Mesenchymal stem cell (in vitro differentiated cells and primary cell): ENCODE results near the gene TBC1D19.

ENCODE experiments used
- DNase-seq: peaks from one replicate; pipeline ENCODE4 v3.0.0-alpha.2; 2013
- H2AFZ ChIP-seq: one replicate; pipeline ENCODE4 v1.6.1; 2013; ENCODE audit warnings: low read depth, mild to moderate bottlenecking, control low read depth, inconsistent platforms, low read length, moderate library complexity
- H2AK5ac ChIP-seq: 2 replicates; pipeline ENCODE4 v1.6.1; 2013; ENCODE audit warnings: low read length, moderate library complexity, mild to moderate bottlenecking, inconsistent platforms; ENCODE audit not compliant: severe bottlenecking
- H2BK120ac ChIP-seq: one replicate; pipeline ENCODE4 v1.6.1; 2013; ENCODE audit warnings: low read depth, mild to moderate bottlenecking, inconsistent platforms, low read length, moderate library complexity
- H2BK12ac ChIP-seq, 2 experiments: one replicate each; pipeline ENCODE4 v1.6.1; 2013; ENCODE audit warnings: inconsistent platforms in 2 of 2, low read length in 2 of 2, mild to moderate bottlenecking in 2 of 2, moderate library complexity in 2 of 2, control low read depth in 1 of 2
- H2BK15ac ChIP-seq: one replicate; pipeline ENCODE4 v1.6.1; 2013; ENCODE audit warnings: mild to moderate bottlenecking, low read depth, inconsistent platforms; ENCODE audit not compliant: poor library complexity, severe bottlenecking
- H2BK5ac ChIP-seq: 2 replicates; pipeline ENCODE4 v1.6.1; 2013; ENCODE audit warnings: low read depth, mild to moderate bottlenecking, low read length, control low read depth, inconsistent platforms; ENCODE audit not compliant: poor library complexity, severe bottlenecking
- H3K14ac ChIP-seq, 2 experiments: one replicate each; pipeline ENCODE4 v1.6.1; 2013; ENCODE audit warnings: inconsistent platforms in 2 of 2, low read length in 2 of 2, control low read depth in 1 of 2, mild to moderate bottlenecking in 1 of 2, moderate library complexity in 1 of 2
- H3K18ac ChIP-seq, 2 experiments: one replicate each; pipeline ENCODE4 v1.6.1; 2013; ENCODE audit warnings: inconsistent platforms in 2 of 2, low read length in 2 of 2, control low read depth in 1 of 2, low read depth in 1 of 2, mild to moderate bottlenecking in 1 of 2
- H3K23ac ChIP-seq, 2 experiments: one replicate each; pipeline ENCODE4 v1.6.1; 2013; ENCODE audit warnings: inconsistent platforms in 2 of 2, low read length in 2 of 2, mild to moderate bottlenecking in 2 of 2, moderate library complexity in 2 of 2, control low read depth in 1 of 2
- H3K27ac ChIP-seq: 2 replicates; pipeline ENCODE4 v1.5.1; 2013; ENCODE audit warnings: mild to moderate bottlenecking, moderate library complexity, low read length, control low read depth, inconsistent platforms; ENCODE audit not compliant: poor library complexity, severe bottlenecking
- H3K27me3 ChIP-seq, 2 experiments: 2 replicates each; pipeline versions ENCODE4 v1.6.1 to v1.7.0; 2013; ENCODE audit warnings: low read length in 2 of 2, mild to moderate bottlenecking in 2 of 2, moderate library complexity in 2 of 2, control low read depth in 1 of 2, inconsistent platforms in 1 of 2; ENCODE audit not compliant: control insufficient read depth in 1 of 2, insufficient read depth in 1 of 2
- H3K36me3 ChIP-seq, 2 experiments: 2 replicates each; pipeline versions ENCODE4 v1.6.1 to v1.7.0; 2013; ENCODE audit warnings: low read length in 2 of 2, control low read depth in 1 of 2, inconsistent platforms in 1 of 2, low read depth in 1 of 2, mild to moderate bottlenecking in 1 of 2; ENCODE audit not compliant: insufficient read depth in 2 of 2, control insufficient read depth in 1 of 2
- H3K4ac ChIP-seq, 2 experiments: one replicate each; pipeline ENCODE4 v1.6.1; 2013; ENCODE audit warnings: inconsistent platforms in 2 of 2, low read length in 2 of 2, mild to moderate bottlenecking in 2 of 2, moderate library complexity in 2 of 2, control low read depth in 1 of 2, low read depth in 1 of 2
- H3K4me1 ChIP-seq: 2 replicates; pipeline ENCODE4 v1.6.1; 2013; ENCODE audit warnings: low read depth, low read length, control low read depth; ENCODE audit not compliant: control insufficient read depth, insufficient read depth
- H3K4me2 ChIP-seq: 2 replicates; pipeline ENCODE4 v1.6.1; 2013; ENCODE audit warnings: low read length, mild to moderate bottlenecking, inconsistent platforms; ENCODE audit not compliant: poor library complexity, severe bottlenecking
- H3K4me3 ChIP-seq, 2 experiments: 2 replicates each; pipeline versions ENCODE4 v1.5.1 to v1.7.0; 2013; ENCODE audit warnings: low read length in 2 of 2, mild to moderate bottlenecking in 2 of 2, control low read depth in 1 of 2, low read depth in 1 of 2; ENCODE audit not compliant: insufficient read depth in 1 of 2
- H3K79me1 ChIP-seq: replicated peaks from 2 replicates; pipeline ENCODE4 v1.6.1; 2013; ENCODE audit warnings: mild to moderate bottlenecking, control low read depth, low read length, inconsistent platforms; ENCODE audit not compliant: poor library complexity, severe bottlenecking
- H3K9ac ChIP-seq: 2 replicates; pipeline ENCODE4 v1.7.0; 2013; ENCODE audit warnings: mild to moderate bottlenecking, low read length, moderate library complexity
- H3K9me3 ChIP-seq: 2 replicates; pipeline ENCODE4 v1.7.0; 2013; ENCODE audit warnings: mild to moderate bottlenecking, low read length; ENCODE audit not compliant: control insufficient read depth
- H4K8ac ChIP-seq: one replicate; pipeline ENCODE4 v1.6.1; 2013; ENCODE audit warnings: inconsistent platforms, mild to moderate bottlenecking, low read length, moderate library complexity
- H4K91ac ChIP-seq: one replicate; pipeline ENCODE4 v1.6.1; 2013; ENCODE audit warnings: mild to moderate bottlenecking, low read length, inconsistent platforms
- WGBS: methylation state at CpG from one replicate; pipeline ENCODE4 v1.1.7; 2013; ENCODE audit warnings: mixed read lengths; 5-methylcytosine and 5-hydroxymethylcytosine counted together

The TBC1D19 gene

GRCh38 chr4:26779224-26779623, 195.3 kb downstream of the TBC1D19 start:
- Histone ChIP-seq H3K4me1 (peaks cover 2% of the 10 kb centered on the region), H3K18ac (no peak overlapping the region), H2AK5ac (no peak overlapping the region), H3K9ac (no peak overlapping the region), H3K23ac (peak overlapping the region in 1 of 2 experiments; percentile 34), H4K91ac (no peak overlapping the region), H2AFZ (no peak overlapping the region), H2BK5ac (no peak overlapping the region), H4K8ac (no peak overlapping the region), H3K4me3 (no peak overlapping the region), H3K4me2 (no peak overlapping the region), H3K36me3 (peaks cover 9 to 20% of the 10 kb centered on the region in 2 experiments), H2BK15ac (no peak overlapping the region), H3K27me3 (no peaks in the 10 kb centered on the region), H3K4ac (no peak overlapping the region), H2BK120ac (no peak overlapping the region), H3K9me3 (peaks cover 2% of the 10 kb centered on the region), H3K79me1 (peaks cover 4% of the 10 kb centered on the region), H2BK12ac (no peak overlapping the region), H3K14ac (no peak overlapping the region), H3K27ac (no peak overlapping the region)
- 97% methylated on average over 1 of the region's 2 CpGs for WGBS
- no peak for DNase-seq

- H3K36me3 ChIP-seq = peaks cover 9 to 18% of the 10 kb centered on the region in 2 experiments
- no peak overlapping the region for H3K9ac ChIP-seq
- no peak overlapping the region for H3K14ac ChIP-seq
- H3K79me1 ChIP-seq = peaks cover 4% of the 10 kb centered on the region
- H3K4me2 ChIP-seq = no peak overlapping the region
- no peaks in the 10 kb centered on the region for H3K9me3 ChIP-seq
- no peak overlapping the region for H2BK12ac ChIP-seq
- no peak overlapping the region for H3K27ac ChIP-seq
- 93% methylated on average over 1 of the region's 2 CpGs for WGBS
- no peak overlapping the region for H3K4me3 ChIP-seq
- no peak overlapping the region for H2AFZ ChIP-seq
- no peak overlapping the region for H3K4ac ChIP-seq
- H2BK5ac ChIP-seq = no peak overlapping the region
- H4K91ac ChIP-seq = no peak overlapping the region
- H3K27me3 ChIP-seq = no peaks in the 10 kb centered on the region
- no peak overlapping the region for H2AK5ac ChIP-seq
- H4K8ac ChIP-seq = no peak overlapping the region
- H2BK120ac ChIP-seq = no peak overlapping the region
- no peak for DNase-seq
- H3K4me1 ChIP-seq = peaks cover 2% of the 10 kb centered on the region
- no peak overlapping the region for H3K18ac ChIP-seq
- H2BK15ac ChIP-seq = no peak overlapping the region
- H3K23ac ChIP-seq = no peak overlapping the region
Observed at GRCh38 chr4:26779674-26780073, 195.8 kb downstream of the TBC1D19 start.

GRCh38 chr4:26780539-26780938, 196.7 kb downstream of the TBC1D19 start:
- Histone ChIP-seq H2BK5ac (no peak overlapping the region), H4K8ac (no peak overlapping the region), H3K27ac (no peak overlapping the region), H2BK15ac (no peak overlapping the region), H3K18ac (no peak overlapping the region), H2BK12ac (no peak overlapping the region), H3K9ac (no peak overlapping the region), H4K91ac (no peak overlapping the region), H3K79me1 (peaks cover 4% of the 10 kb centered on the region), H3K4me1 (peaks cover 2% of the 10 kb centered on the region), H2AFZ (no peak overlapping the region), H3K14ac (no peak overlapping the region), H3K4me2 (no peak overlapping the region), H3K9me3 (no peaks in the 10 kb centered on the region), H3K36me3 (peaks cover 9 to 14% of the 10 kb centered on the region in 2 experiments), H3K4me3 (peak overlapping the region in 1 of 2 experiments; percentile 0), H2AK5ac (no peak overlapping the region), H3K27me3 (no peaks in the 10 kb centered on the region), H2BK120ac (no peak overlapping the region), H3K4ac (no peak overlapping the region), H3K23ac (no peak overlapping the region)
- WGBS = 78% methylated on average over 1 of the region's 1 CpG
- peak; percentile 21 for DNase-seq

- peaks cover 2% of the 10 kb centered on the region for H3K4me1 ChIP-seq
- H3K27me3 ChIP-seq = no peaks in the 10 kb centered on the region
- 82% methylated on average over 1 of the region's 3 CpGs for WGBS
- peaks cover 7 to 9% of the 10 kb centered on the region in 2 experiments for H3K36me3 ChIP-seq
- peak overlapping the region in 1 of 2 experiments; percentile 13 for H3K4ac ChIP-seq
- H2BK15ac ChIP-seq = no peak overlapping the region
- peaks cover 4% of the 10 kb centered on the region for H3K79me1 ChIP-seq
- H4K8ac ChIP-seq = no peak overlapping the region
- no peak overlapping the region for H3K18ac ChIP-seq
- H3K4me3 ChIP-seq = no peak overlapping the region
- H2AFZ ChIP-seq = no peak overlapping the region
- H2AK5ac ChIP-seq = no peak overlapping the region
- no peaks in the 10 kb centered on the region for H3K9me3 ChIP-seq
- H3K23ac ChIP-seq = no peak overlapping the region
- no peak overlapping the region for H3K14ac ChIP-seq
- H3K9ac ChIP-seq = no peak overlapping the region
- no peak overlapping the region for H3K27ac ChIP-seq
- no peak overlapping the region for H2BK5ac ChIP-seq
- no peak overlapping the region for H2BK120ac ChIP-seq
- no peak for DNase-seq
- H3K4me2 ChIP-seq = no peak overlapping the region
- no peak overlapping the region for H4K91ac ChIP-seq
- H2BK12ac ChIP-seq = no peak overlapping the region
Observed at GRCh38 chr4:26782168-26782829, 198.4 kb downstream of the TBC1D19 start.
